ENCODE data around the gene CCDC158.
"Not testable (repeated sequence)": the region's sequence is repeated elsewhere in the genome, so short reads cannot be mapped to it uniquely, and the experiment has no call there.

The CCDC158 gene

GRCh38 chr4:76373919-76374552 lies 46.9 kb downstream of the CCDC158 start:
- in situ Hi-C loops (cut with MboI; ENCODE audit: low sequenced_read_pairs): no loop called here

- in situ Hi-C loops (cut with MboI; ENCODE audit: low sequenced_read_pairs): no loop called here
These were observed 54.2 kb downstream of the CCDC158 start for GRCh38 chr4:76366737-76367136.

GRCh38 chr4:76365636-76366035 lies 55.3 kb downstream of the CCDC158 start:
- in situ Hi-C loops (cut with MboI; ENCODE audit: low sequenced_read_pairs): no loop called here

- in situ Hi-C loops (cut with MboI; ENCODE audit: low sequenced_read_pairs): no loop called here
These were observed 56.2 kb downstream of the CCDC158 start for GRCh38 chr4:76364763-76365162.

- in situ Hi-C loops (cut with MboI; ENCODE audit: low sequenced_read_pairs): no loop called here
These were observed 57.2 kb downstream of the CCDC158 start for GRCh38 chr4:76363556-76364290.

- in situ Hi-C loops (cut with MboI; ENCODE audit: low sequenced_read_pairs): no loop called here
These were observed 59.1 kb downstream of the CCDC158 start for GRCh38 chr4:76361689-76362412.

- in situ Hi-C loops (cut with MboI; ENCODE audit: low sequenced_read_pairs): not testable (repeated sequence)
These were observed 61.0 kb downstream of the CCDC158 start for GRCh38 chr4:76359881-76360466.

GRCh38 chr4:76357981-76358380 lies 63.0 kb downstream of the CCDC158 start:
- in situ Hi-C loops (cut with MboI; ENCODE audit: low sequenced_read_pairs): no loop called here

- in situ Hi-C loops (cut with MboI; ENCODE audit: low sequenced_read_pairs): no loop called here
These were observed 66.1 kb downstream of the CCDC158 start for GRCh38 chr4:76354517-76355473.

- in situ Hi-C loops (cut with MboI; ENCODE audit: low sequenced_read_pairs): no loop called here
These were observed 78.1 kb downstream of the CCDC158 start for GRCh38 chr4:76342803-76343202.

GRCh38 chr4:76342191-76342590 lies 78.8 kb downstream of the CCDC158 start:
- in situ Hi-C loops (cut with MboI; ENCODE audit: low sequenced_read_pairs): no loop called here

- in situ Hi-C loops (cut with MboI; ENCODE audit: low sequenced_read_pairs): no loop called here
These were observed 79.9 kb downstream of the CCDC158 start for GRCh38 chr4:76341063-76341462.

GRCh38 chr4:76339364-76339763 lies 81.6 kb downstream of the CCDC158 start:
- in situ Hi-C loops (cut with MboI; ENCODE audit: low sequenced_read_pairs): no loop called here

- in situ Hi-C loops (cut with MboI; ENCODE audit: low sequenced_read_pairs): no loop called here
These were observed 86.1 kb downstream of the CCDC158 start for GRCh38 chr4:76334885-76335284.

GRCh38 chr4:76326515-76326914 lies 94.4 kb downstream of the CCDC158 start:
- in situ Hi-C loops (cut with MboI; ENCODE audit: low sequenced_read_pairs): no loop called here

- in situ Hi-C loops (cut with MboI; ENCODE audit: low sequenced_read_pairs): no loop called here
These were observed 95.9 kb downstream of the CCDC158 start for GRCh38 chr4:76325072-76325471.

- in situ Hi-C loops (cut with MboI; ENCODE audit: low sequenced_read_pairs): no loop called here
These were observed 98.7 kb downstream of the CCDC158 start for GRCh38 chr4:76322236-76322635.

- in situ Hi-C loops (cut with MboI; ENCODE audit: low sequenced_read_pairs): no loop called here
These were observed 104.8 kb downstream of the CCDC158 start for GRCh38 chr4:76316131-76316530.

- in situ Hi-C loops (cut with MboI; ENCODE audit: low sequenced_read_pairs): no loop called here
These were observed 105.5 kb downstream of the CCDC158 start for GRCh38 chr4:76315267-76315918.

GRCh38 chr4:76313547-76313946 lies 107.4 kb downstream of the CCDC158 start:
- in situ Hi-C loops (cut with MboI; ENCODE audit: low sequenced_read_pairs): no loop called here
